ENCODE results near the gene CNGB1.

- TF ChIP-seq POLR2A (IDR thresholded peaks at IDR 0.05) (no peak), CTCF (IDR thresholded peaks at IDR 0.05) (no peak)
Observed at GRCh38 chr16:57876210-57876609, 94.7 kb downstream of the CNGB1 start.
